Keratinocyte (primary cell): ENCODE data around the gene NAPB. TPM values are rescaled to one million over a fixed set of nuclear protein-coding genes. Genes with fewer than 3 reads are reported as not detected.

Source experiments
- DNase-seq: peaks from one replicate; pipeline ENCODE4 v3.0.0-alpha.2; 2011; ENCODE audit warnings: low read depth, missing footprints, low spot score
- FAIRE-seq: peaks from 2 replicates; lab custom pipeline; 2011; peaks lifted over from hg19 to GRCh38; lab: Jason Lieb, UNC
- H2AFZ ChIP-seq: 2 replicates; pipeline ENCODE4 v1.6.0; 2012; ENCODE audit warnings: low read length, control low read depth, inconsistent platforms; ENCODE audit not compliant: control insufficient read depth
- H3K27ac ChIP-seq: 2 replicates; pipeline ENCODE4 v1.5.1; 2011; ENCODE audit warnings: low read length; ENCODE audit not compliant: control insufficient read depth, insufficient read depth
- H3K27me3 ChIP-seq: 3 replicates; pipeline ENCODE4 v1.6.0; 2011; ENCODE audit warnings: low read length; ENCODE audit not compliant: control insufficient read depth, insufficient read depth; ENCODE audit errors: extremely low read depth
- H3K36me3 ChIP-seq, 2 experiments: 2 replicates in 1 of 2; 3 replicates in 1 of 2; pipeline ENCODE4 v1.5.1; 2011; ENCODE audit warnings: low read length in 2 of 2, mild to moderate bottlenecking in 1 of 2; ENCODE audit not compliant: control insufficient read depth in 2 of 2, insufficient read depth in 2 of 2; ENCODE audit errors: extremely low read depth in 1 of 2
- H3K4me1 ChIP-seq: 3 replicates; pipeline ENCODE4 v1.5.1; 2011; ENCODE audit warnings: low read length; ENCODE audit not compliant: control insufficient read depth, insufficient read depth; ENCODE audit errors: extremely low read depth
- H3K4me2 ChIP-seq: 3 replicates; pipeline ENCODE4 v1.6.0; 2011; ENCODE audit warnings: low read depth, low read length; ENCODE audit not compliant: control insufficient read depth, insufficient read depth; ENCODE audit errors: extremely low read depth
- H3K4me3 ChIP-seq, 3 experiments: fragments of 200-600 bp in 1 of 3; sonication (generic) in 1 of 3; 2 replicates in 2 of 3; 3 replicates in 1 of 3; pipeline ENCODE4 v1.5.1; 2011 to 2016; ENCODE audit warnings: low read length in 3 of 3, mild to moderate bottlenecking in 3 of 3, control low read depth in 2 of 3, inconsistent platforms in 1 of 3, low read depth in 1 of 3, mixed read lengths in 1 of 3, mixed run types in 1 of 3, moderate library complexity in 1 of 3; ENCODE audit not compliant: control insufficient read depth in 2 of 3, insufficient read depth in 2 of 3; ENCODE audit errors: extremely low read depth in 1 of 3
- H3K79me2 ChIP-seq: 2 replicates; pipeline ENCODE4 v1.6.0; 2012; ENCODE audit warnings: low read length; ENCODE audit not compliant: control insufficient read depth, insufficient read depth
- H3K9ac ChIP-seq: 3 replicates; pipeline ENCODE4 v1.6.0; 2011; ENCODE audit warnings: low read length; ENCODE audit not compliant: control insufficient read depth, insufficient read depth; ENCODE audit errors: extremely low read depth
- H3K9me1 ChIP-seq: 3 replicates; pipeline ENCODE4 v1.6.0; 2011; ENCODE audit warnings: low read length; ENCODE audit not compliant: control insufficient read depth, insufficient read depth; ENCODE audit errors: extremely low read depth
- H3K9me3 ChIP-seq: 2 replicates; pipeline ENCODE4 v1.5.1; 2012; ENCODE audit warnings: low read depth, low read length; ENCODE audit not compliant: control insufficient read depth
- H4K20me1 ChIP-seq: 3 replicates; pipeline ENCODE4 v1.6.0; 2011; ENCODE audit warnings: low read length; ENCODE audit not compliant: control insufficient read depth, insufficient read depth; ENCODE audit errors: extremely low read depth
- EZH2 ChIP-seq: IDR thresholded peaks from one replicate; pipeline ENCODE4 v1.6.1; 2012; ENCODE audit warnings: inconsistent platforms, mild to moderate bottlenecking, low read length, moderate library complexity
- dilution Hi-C: fragments of 300-500 bp; cut with MboI; formaldehyde crosslinking; loops from one replicate; pipeline ENCODE4 v1.7.0; 2020; ENCODE audit warnings: low sequenced_read_pairs; ENCODE audit not compliant: extremely low pct_ligation_motif_present
- polyA plus RNA-seq, 5 experiments: library from polyadenylated mRNA; depleted of rRNA in 3 of 5; stranded (reverse) in 3 of 5; stranded (forward) in 1 of 5; unstranded in 1 of 5; fragments of >200 nt; gene quantifications; 1 replicate in 1 of 5; 2 replicates in 3 of 5; 3 replicates in 1 of 5; pipeline versions ENCODE4 v1.2.1 to v1.2.3, GENCODE V29; 2011 to 2012; ENCODE audit warnings: missing spikeins in 2 of 5, low read depth in 1 of 5, low replicate concordance in 1 of 5
- TF ChIP-seq, protein P1 (sequence below), 3 experiments: IDR thresholded peaks in 1 of 3; conservative IDR thresholded peaks in 1 of 3; optimal IDR thresholded peaks in 1 of 3; 2 replicates in 2 of 3; 3 replicates in 1 of 3; pipeline versions ENCODE3 to v1.5.1; 2011; ENCODE audit warnings: low read length in 3 of 3, mild to moderate bottlenecking in 3 of 3, moderate library complexity in 2 of 3, control low read depth in 1 of 3, inconsistent platforms in 1 of 3; ENCODE audit not compliant: insufficient read depth in 2 of 3; ENCODE audit errors: extremely low read depth in 1 of 3

Gene NAPB
- polyA plus RNA-seq, 1 donor (not counting 4 experiments of a cell fraction or from before 2014, with no cell fraction given), result 11.6 TPM

DNA sequence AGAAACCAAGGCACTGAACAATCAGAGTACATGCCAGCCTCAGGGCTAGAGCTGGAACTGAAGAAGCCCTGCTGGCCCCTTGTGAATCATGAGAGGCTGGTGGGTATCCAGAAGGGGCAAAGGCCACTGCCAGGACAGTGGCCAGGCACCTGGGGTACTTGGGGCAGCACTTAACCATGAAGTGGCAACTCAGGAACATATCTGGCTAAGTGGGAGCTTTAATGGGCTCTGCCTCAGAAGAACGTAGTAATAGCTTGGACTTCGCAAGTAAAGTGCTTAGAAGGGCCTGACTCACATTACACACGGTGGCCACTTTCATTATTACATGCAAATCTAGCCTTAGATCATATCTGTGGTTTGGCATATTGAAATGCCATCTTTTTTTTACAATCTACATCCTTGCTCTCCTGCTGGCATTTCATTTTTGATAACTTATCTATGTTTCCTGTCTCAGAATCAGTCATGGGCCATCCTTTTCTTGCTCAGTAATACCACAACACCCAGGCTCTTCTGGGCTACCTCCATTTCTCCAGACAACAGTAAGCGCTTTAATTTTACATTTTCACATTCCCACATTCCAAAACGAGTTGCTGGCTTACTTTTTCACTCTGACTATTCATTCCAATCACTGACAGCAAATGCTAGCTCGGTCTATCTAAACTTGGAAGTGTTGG is 21.6 kb downstream of the NAPB start:
- Histone ChIP-seq H4K20me1 (peaks cover 5% of the 10 kb centered on the region), H3K9me3 (no peaks in the 10 kb centered on the region), H3K9me1 (no peaks in the 10 kb centered on the region), H3K27me3 (no peaks in the 10 kb centered on the region), H3K9ac (no peak overlapping the region), H3K4me1 (peaks cover 10% of the 10 kb centered on the region), H2AFZ (no peak overlapping the region), H3K4me2 (no peak overlapping the region), H3K27ac (no peak overlapping the region), H3K79me2 (peaks cover 37% of the 10 kb centered on the region), H3K4me3 (no peak overlapping the region), H3K36me3 (peaks cover 5 to 8% of the 10 kb centered on the region in 2 experiments)
- DNase-seq, result no peak
- TF ChIP-seq, protein P1, sequence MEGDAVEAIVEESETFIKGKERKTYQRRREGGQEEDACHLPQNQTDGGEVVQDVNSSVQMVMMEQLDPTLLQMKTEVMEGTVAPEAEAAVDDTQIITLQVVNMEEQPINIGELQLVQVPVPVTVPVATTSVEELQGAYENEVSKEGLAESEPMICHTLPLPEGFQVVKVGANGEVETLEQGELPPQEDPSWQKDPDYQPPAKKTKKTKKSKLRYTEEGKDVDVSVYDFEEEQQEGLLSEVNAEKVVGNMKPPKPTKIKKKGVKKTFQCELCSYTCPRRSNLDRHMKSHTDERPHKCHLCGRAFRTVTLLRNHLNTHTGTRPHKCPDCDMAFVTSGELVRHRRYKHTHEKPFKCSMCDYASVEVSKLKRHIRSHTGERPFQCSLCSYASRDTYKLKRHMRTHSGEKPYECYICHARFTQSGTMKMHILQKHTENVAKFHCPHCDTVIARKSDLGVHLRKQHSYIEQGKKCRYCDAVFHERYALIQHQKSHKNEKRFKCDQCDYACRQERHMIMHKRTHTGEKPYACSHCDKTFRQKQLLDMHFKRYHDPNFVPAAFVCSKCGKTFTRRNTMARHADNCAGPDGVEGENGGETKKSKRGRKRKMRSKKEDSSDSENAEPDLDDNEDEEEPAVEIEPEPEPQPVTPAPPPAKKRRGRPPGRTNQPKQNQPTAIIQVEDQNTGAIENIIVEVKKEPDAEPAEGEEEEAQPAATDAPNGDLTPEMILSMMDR (optimal IDR thresholded peaks at IDR 0.05 in 1 of 3, IDR thresholded peaks at IDR 0.05 in 1 of 3, conservative IDR thresholded peaks at IDR 0.05 in 1 of 3; ENCODE audit: extremely low read depth in 1 of 3, insufficient read depth in 2 of 3, low read length in 3 of 3), result no peak
- no peak for TF ChIP-seq EZH2
- dilution Hi-C loops, result loop anchor here (25.0 kb wide), 1 partner anchor 213 kb away; the partner anchor contains the start of gene CST9
- no peak for FAIRE-seq

DNA sequence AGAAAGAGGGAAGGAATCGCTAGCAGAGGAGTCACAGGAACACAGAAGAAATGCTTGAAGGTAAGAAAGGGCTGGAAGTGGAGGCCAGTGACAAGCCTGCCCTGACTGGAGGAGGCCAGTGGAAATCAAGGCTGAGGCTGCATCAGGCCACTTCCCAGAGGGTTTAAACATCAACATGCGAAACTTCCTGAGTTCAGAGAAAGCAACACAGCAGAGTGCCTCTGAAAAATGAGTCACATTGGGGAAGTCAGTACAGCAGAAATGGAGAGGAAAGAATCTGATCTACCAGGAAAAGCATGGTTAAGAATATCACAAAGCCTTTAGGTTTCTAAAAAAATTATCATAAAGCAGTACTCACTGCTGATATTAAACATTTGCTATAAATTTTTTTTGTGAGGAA is 23.3 kb downstream of the NAPB start:
- H3K4me3 ChIP-seq, result no peak overlapping the region
- no peaks in the 10 kb centered on the region for H3K9me3 ChIP-seq
- no peak for DNase-seq
- dilution Hi-C loops, result no loop called here
- no peaks in the 10 kb centered on the region for H3K4me1 ChIP-seq
- peaks cover 24% of the 10 kb centered on the region for H3K79me2 ChIP-seq
- no peak overlapping the region for H3K9ac ChIP-seq
- H4K20me1 ChIP-seq, result no peaks in the 10 kb centered on the region
- no peaks in the 10 kb centered on the region for H3K9me1 ChIP-seq
- no peak for FAIRE-seq
- no peaks in the 10 kb centered on the region for H3K27me3 ChIP-seq
- no peak overlapping the region for H3K27ac ChIP-seq
- no peak overlapping the region for H3K4me2 ChIP-seq
- H3K36me3 ChIP-seq, result peaks cover 14 to 18% of the 10 kb centered on the region in 2 experiments
- no peak overlapping the region for H2AFZ ChIP-seq
- no peak for TF ChIP-seq EZH2
- TF ChIP-seq, protein P1 (optimal IDR thresholded peaks at IDR 0.05 in 1 of 3, IDR thresholded peaks at IDR 0.05 in 1 of 3, conservative IDR thresholded peaks at IDR 0.05 in 1 of 3; ENCODE audit: extremely low read depth in 1 of 3, insufficient read depth in 2 of 3, low read length in 3 of 3), result no peak
